ENCODE data around the gene KCNIP4.

DNA sequence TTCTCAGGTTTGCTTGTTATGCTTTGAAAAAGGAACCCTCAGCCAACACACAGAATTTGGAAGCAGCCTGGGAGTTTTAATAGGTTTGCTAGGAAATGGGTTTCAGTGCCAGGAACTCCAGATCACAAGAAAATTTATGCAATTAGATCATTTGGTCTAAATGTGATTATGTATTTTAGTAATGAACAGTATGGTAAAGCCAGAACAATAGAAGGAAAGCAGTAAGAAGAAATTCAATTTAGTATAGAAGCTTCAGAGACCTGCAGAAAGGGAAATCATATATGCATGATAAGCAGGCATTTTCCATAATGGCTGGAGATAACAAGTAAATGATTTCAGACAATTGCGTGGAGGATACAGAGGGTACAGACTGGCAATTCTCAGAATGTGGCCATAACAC, 184.7 kb downstream of the KCNIP4 start:
- TF ChIP-seq EZH2 (IDR thresholded peaks at IDR 0.05; ENCODE audit: insufficient read depth, poor library complexity, severe bottlenecking) (no peak), EZH2phosphoT487 (IDR thresholded peaks at IDR 0.05; ENCODE audit: insufficient read depth, low read depth) (no peak)

Measured in GM23248 (cell line).